Tibial artery (tissue), 4 donors: ENCODE data around the gene PYGB.

Source experiments
- DNase-seq, 2 donors: peaks; one replicate each; pipeline ENCODE4 v3.0.0-alpha.2; 2019
- H3K27ac ChIP-seq, 2 donors: fragments of 200-600 bp; sonication (generic) in 1 of 2; 1 replicate in 1 of 2; 2 replicates in 1 of 2; pipeline ENCODE4 v1.5.1; 2018 to 2019; ENCODE audit warnings: mild to moderate bottlenecking in 1 of 2
- H3K27me3 ChIP-seq, 2 donors: fragments of 200-600 bp; sonication (generic) in 1 of 2; one replicate each; pipeline versions ENCODE4 v1.5.1 to v1.6.0; 2016 to 2019
- H3K36me3 ChIP-seq, 3 donors: fragments of 200-600 bp; sonication (generic) in 2 of 3; one replicate each; pipeline ENCODE4 v1.5.1; 2016 to 2019; ENCODE audit warnings: mild to moderate bottlenecking in 2 of 3
- H3K4me1 ChIP-seq, 4 donors: fragments of 200-600 bp; sonication (generic) in 2 of 4; 1 replicate in 3 of 4; 2 replicates in 1 of 4; pipeline ENCODE4 v1.5.1; 2016 to 2019
- H3K4me3 ChIP-seq, 2 donors: fragments of 200-600 bp; sonication (generic) in 1 of 2; 1 replicate in 1 of 2; 2 replicates in 1 of 2; pipeline ENCODE4 v1.5.1; 2018 to 2019; ENCODE audit warnings: mild to moderate bottlenecking in 2 of 2
- H3K9me3 ChIP-seq, 3 donors: fragments of 200-600 bp; sonication (generic) in 1 of 3; one replicate each; pipeline ENCODE4 v1.5.1; 2016 to 2019
- intact Hi-C: fragments of 100-400 bp; cut with DNase I; formaldehyde crosslinking; loops from one replicate; pipeline ENCODE4 v1.15.0; 2023; ENCODE audit warnings: low total_unique reads
- TF ChIP-seq, protein P1 (sequence below), 2 experiments: fragments of 200-600 bp in 1 of 2; fragments of 450-650 bp in 1 of 2; IDR thresholded peaks; one replicate each; pipeline ENCODE4 v1.5.1; 2017 to 2019; ENCODE audit warnings: antibody characterized with exemption in 2 of 2, mild to moderate bottlenecking in 1 of 2, moderate library complexity in 1 of 2

PYGB gene

DNA sequence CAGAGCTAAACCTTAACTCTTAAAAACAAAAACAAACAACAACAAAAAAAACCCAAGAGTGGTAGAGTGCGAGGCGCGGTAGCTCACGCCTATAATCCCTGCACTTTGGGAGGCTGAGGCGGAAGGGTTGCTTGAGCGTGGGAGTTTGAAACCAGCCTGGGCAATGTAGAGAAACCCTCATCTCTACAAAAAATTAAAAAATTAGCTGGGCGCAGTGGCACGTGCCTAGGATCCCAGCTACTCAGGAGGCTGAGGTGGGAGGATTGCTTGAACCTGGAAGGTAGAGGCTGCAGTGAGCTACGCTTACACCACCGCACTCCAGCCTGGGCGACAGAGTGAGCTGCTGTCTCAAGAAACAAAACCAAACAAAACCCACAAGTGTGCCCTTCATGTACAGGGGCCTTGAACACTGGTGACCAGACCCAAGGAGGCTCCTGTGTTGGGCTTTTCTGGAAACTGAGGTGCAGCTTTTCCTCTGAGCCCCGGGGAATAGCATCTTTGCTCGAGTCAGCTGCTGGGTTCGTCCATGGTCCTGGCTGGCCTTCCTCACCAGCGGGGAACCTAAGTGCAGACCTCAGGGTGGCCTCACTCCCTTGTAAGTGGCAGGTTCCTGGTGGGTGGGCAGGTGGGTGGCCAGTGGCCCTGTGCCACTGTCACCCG lies 39.9 kb downstream of the PYGB start:
- H3K4me3 ChIP-seq = no peak overlapping the region
- H3K36me3 ChIP-seq = peaks cover 82 to 100% (median 98%) of the 10 kb centered on the region in 3 donors
- TF ChIP-seq, protein P1, sequence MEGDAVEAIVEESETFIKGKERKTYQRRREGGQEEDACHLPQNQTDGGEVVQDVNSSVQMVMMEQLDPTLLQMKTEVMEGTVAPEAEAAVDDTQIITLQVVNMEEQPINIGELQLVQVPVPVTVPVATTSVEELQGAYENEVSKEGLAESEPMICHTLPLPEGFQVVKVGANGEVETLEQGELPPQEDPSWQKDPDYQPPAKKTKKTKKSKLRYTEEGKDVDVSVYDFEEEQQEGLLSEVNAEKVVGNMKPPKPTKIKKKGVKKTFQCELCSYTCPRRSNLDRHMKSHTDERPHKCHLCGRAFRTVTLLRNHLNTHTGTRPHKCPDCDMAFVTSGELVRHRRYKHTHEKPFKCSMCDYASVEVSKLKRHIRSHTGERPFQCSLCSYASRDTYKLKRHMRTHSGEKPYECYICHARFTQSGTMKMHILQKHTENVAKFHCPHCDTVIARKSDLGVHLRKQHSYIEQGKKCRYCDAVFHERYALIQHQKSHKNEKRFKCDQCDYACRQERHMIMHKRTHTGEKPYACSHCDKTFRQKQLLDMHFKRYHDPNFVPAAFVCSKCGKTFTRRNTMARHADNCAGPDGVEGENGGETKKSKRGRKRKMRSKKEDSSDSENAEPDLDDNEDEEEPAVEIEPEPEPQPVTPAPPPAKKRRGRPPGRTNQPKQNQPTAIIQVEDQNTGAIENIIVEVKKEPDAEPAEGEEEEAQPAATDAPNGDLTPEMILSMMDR (IDR thresholded peaks at IDR 0.05) = no peak
- H3K27ac ChIP-seq = no peak overlapping the region
- intact Hi-C loops = no loop called here
- H3K9me3 ChIP-seq = no peaks in the 10 kb centered on the region
- no peaks in the 10 kb centered on the region for H3K27me3 ChIP-seq
- H3K4me1 ChIP-seq = peaks cover 0 to 6% (median 0%) of the 10 kb centered on the region in 4 donors
- peak in 1 of 2 donors; percentile 54 for DNase-seq

DNA sequence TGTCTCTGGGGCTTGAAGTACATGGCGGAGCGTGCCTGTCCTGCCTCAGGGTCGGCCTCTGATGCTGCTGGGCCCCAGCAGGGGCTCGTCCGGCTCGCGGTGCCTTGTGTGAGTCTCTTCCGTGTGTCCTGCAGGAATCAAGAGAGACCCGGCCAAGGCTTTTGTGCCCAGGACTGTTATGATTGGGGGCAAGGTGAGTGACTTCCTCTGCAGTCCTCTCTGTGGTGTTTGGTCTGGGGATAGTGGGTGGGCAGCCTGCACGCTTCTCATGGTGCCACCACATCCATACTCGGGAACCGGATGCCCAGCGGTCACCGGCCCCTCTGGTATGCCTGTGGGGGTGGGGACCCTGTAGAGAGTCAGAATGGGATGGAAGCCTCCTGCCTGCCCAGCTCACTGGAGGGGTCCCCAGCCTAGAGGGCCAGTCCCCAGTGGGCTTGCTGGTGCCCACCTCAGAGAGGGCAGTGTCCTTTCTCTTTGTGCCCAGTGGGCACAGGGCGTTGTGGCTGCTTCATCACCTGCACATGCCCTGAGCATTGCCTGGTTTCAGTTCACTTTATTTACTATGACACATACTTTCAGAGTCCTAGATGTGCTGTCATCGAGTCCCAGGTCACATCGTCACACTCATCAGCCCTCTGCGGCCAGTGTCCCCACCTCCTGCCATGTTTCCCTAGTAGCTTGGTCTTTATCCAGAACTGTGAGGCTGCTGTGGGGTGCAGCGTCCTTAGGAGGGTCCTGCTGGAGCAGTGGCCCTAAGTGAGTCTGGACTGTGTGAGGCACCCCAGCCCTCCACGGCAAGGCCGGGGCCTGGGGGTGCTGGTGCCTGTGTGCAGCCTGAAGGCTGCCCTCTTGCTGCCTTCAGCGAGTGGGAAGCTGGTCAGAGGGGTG lies 40.7 kb downstream of the PYGB start:
- peak in 1 of 2 donors; percentile 53 for DNase-seq
- intact Hi-C loops = no loop called here
- Histone ChIP-seq H3K27me3 (no peaks in the 10 kb centered on the region), H3K36me3 (peaks cover 75 to 96% (median 95%) of the 10 kb centered on the region in 3 donors), H3K27ac (no peak overlapping the region), H3K4me3 (no peak overlapping the region), H3K9me3 (no peaks in the 10 kb centered on the region), H3K4me1 (peaks cover 0 to 9% (median 1%) of the 10 kb centered on the region in 4 donors)
- TF ChIP-seq, protein P1 (IDR thresholded peaks at IDR 0.05) = no peak

DNA sequence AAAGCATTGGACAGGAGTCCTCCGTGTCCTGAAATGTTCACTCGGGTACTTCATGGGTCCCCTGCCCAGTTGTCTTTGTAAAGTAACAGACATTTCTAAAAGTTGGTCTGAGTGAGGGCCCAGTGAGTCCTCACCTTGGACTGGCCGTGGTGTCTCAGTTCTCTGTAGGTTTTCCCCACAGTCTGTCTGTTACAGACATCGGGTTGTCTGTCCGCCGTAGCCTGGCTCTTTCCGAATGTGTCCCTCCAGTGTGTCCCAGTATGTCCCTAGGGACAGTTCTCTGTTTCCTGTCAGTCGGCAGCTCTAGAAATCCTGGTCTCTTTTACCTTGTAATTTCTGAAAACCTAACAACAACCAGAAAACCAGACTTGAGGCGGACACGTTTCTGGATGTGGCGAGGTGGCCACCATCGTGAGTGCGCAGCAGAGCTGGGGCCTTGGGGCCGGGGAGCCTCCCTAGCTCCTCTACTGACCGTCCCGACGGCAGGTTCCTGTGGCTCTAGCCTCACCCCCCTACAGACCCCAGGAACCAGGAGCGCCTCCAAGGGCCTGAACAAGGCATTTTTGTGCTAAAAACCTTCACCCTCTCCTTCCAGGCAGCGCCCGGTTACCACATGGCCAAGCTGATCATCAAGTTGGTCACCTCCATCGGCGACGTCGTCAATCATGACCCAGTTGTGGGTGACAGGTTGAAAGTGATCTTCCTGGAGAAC lies 42.2 kb downstream of the PYGB start:
- Histone ChIP-seq H3K36me3 (peaks cover 60 to 90% (median 85%) of the 10 kb centered on the region in 3 donors), H3K9me3 (no peaks in the 10 kb centered on the region), H3K4me3 (no peak overlapping the region), H3K4me1 (peaks cover 0 to 20% (median 14%) of the 10 kb centered on the region in 4 donors), H3K27me3 (no peaks in the 10 kb centered on the region), H3K27ac (no peak overlapping the region)
- DNase-seq = no peak
- intact Hi-C loops = no loop called here
- TF ChIP-seq, protein P1 (IDR thresholded peaks at IDR 0.05) = no peak

DNA sequence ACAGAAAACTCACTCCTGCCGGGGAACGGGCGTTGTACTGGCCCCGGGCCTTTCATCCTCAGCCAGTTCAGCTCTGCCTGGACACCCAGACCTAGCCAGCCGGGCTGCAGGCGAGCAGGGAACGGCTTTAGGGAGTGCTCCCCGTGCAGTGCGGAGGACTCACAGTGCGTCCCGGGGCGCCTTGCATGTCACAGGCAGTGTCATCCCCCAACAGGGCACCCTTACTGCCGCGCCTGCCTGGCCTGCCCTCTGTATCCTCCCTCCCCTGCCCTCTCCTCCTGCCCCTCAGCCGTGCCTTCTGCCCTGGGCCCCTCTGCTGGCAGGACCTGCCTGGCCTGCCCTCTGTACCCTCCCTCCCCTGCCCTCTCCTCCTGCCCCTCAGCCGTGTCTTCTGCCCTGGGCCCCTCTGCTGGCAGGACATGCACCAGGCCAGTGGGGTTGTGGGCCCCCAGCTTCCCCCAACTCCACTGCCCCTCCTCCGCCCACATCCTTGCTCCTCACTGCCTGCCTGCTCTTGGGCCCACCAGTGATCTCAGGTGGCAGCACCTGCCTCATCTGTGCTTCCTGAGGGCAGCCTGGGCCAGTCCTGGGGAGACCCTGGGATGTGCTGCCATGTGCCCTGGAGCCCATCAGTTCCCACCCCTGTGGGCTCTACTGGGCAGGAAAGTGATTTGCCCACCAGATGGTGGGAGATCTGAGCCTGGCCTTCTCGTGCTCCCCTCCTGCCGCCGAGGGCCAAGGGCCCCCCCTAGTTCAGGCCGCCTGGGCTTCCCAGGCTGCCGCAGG lies 43.0 kb downstream of the PYGB start:
- TF ChIP-seq, protein P1 (IDR thresholded peaks at IDR 0.05) = no peak
- no peak for DNase-seq
- intact Hi-C loops = no loop called here
- peak overlapping the region; percentile 8 to 20 for H3K27ac ChIP-seq
- H3K36me3 ChIP-seq = peaks cover 52 to 82% (median 82%) of the 10 kb centered on the region in 3 donors
- H3K27me3 ChIP-seq = no peaks in the 10 kb centered on the region
- H3K4me3 ChIP-seq = no peak overlapping the region
- no peaks in the 10 kb centered on the region for H3K9me3 ChIP-seq
- H3K4me1 ChIP-seq = peaks cover 0 to 28% (median 21%) of the 10 kb centered on the region in 4 donors
